Natural killer cell treated with Interleukin-12 subunit alpha and Interleukin-12 subunit beta and Interleukin-15 and Interleukin-18, amount 100 ng/mL, for 72 hours (primary cell): ENCODE measurements around the gene OGDH. TPM values are rescaled to one million over a fixed set of nuclear protein-coding genes. Genes with fewer than 3 reads are reported as not detected.

ENCODE experiments used
- ATAC-seq, 2 donors: fragments of 150-1000 bp; cut with Tn5 transposase in 1 of 2; sonication (Bioruptor Pico), chemical (Tn5 transposase) in 1 of 2; 2 replicates each; pipeline ENCODE4 v1.10.0; 2021
- DNase-seq: peaks from one replicate; pipeline ENCODE4 v3.0.0; 2022; ENCODE audit warnings: low spot score
- H3K27ac Mint-ChIP-seq, 2 donors: 1 replicate in 1 of 2; 2 replicates in 1 of 2; pipeline ENCODE4 v1.8.0; 2022; ENCODE audit warnings: mixed read lengths in 2 of 2, mild to moderate bottlenecking in 1 of 2, moderate library complexity in 1 of 2
- H3K27me3 Mint-ChIP-seq, 2 donors: 1 replicate in 1 of 2; 2 replicates in 1 of 2; pipeline ENCODE4 v1.8.0; 2022; ENCODE audit warnings: mixed read lengths in 2 of 2
- H3K36me3 Mint-ChIP-seq: one replicate; pipeline ENCODE4 v1.8.0; 2022; ENCODE audit warnings: mixed read lengths
- H3K4me1 Mint-ChIP-seq, 2 donors: 1 replicate in 1 of 2; 2 replicates in 1 of 2; pipeline ENCODE4 v1.8.0; 2022; ENCODE audit warnings: low read depth in 2 of 2, mixed read lengths in 2 of 2, mild to moderate bottlenecking in 1 of 2
- H3K4me3 Mint-ChIP-seq: one replicate; pipeline ENCODE4 v1.8.0; 2022; ENCODE audit warnings: mixed read lengths
- H3K9me3 Mint-ChIP-seq: 2 replicates; pipeline ENCODE4 v1.8.0; 2022; ENCODE audit warnings: mixed read lengths
- total RNA-seq, 2 donors: library from RNA; stranded (reverse); gene quantifications; one replicate each; pipeline ENCODE4 v1.2.3, GENCODE V29; 2022

Gene OGDH
- total RNA-seq, 2 donors from 2014 or later = 84.8 to 116 TPM

DNA sequence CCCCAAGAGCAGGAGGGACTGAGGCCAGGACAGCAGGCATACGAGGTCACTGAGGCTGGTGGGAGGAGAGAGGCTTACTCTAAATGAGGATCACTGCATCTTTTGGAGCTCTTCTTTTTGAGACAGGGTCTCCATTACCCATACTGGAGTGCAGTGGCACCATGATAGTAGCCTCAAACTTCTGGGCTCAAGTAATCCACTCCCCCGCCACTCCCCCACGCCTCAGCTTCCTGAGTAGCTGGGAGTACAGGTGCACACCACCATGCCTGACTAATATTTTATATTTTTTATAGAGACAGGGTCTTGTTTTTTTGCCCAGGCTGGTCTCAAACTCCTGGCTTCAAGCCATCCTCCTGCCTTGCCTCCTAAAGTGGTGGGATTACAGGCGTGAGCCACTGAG is 25.8 kb downstream of the OGDH start:
- Mint-ChIP-seq H3K4me3 (peak overlapping the region; percentile 65), H3K4me1 (peaks cover 58 to 69% of the 10 kb centered on the region in 2 donors), H3K9me3 (no peaks in the 10 kb centered on the region), H3K27me3 (no peaks in the 10 kb centered on the region), H3K36me3 (peaks cover 11% of the 10 kb centered on the region), H3K27ac (peak overlapping the region; percentile 70 to 87)
- ATAC-seq = no peak
- no peak for DNase-seq

GRCh38 chr7:44633254-44634186 is 27.1 kb downstream of the OGDH start:
- Mint-ChIP-seq H3K27me3 (no peaks in the 10 kb centered on the region), H3K36me3 (peaks cover 11% of the 10 kb centered on the region), H3K4me1 (peaks cover 67 to 80% of the 10 kb centered on the region in 2 donors), H3K9me3 (no peaks in the 10 kb centered on the region), H3K4me3 (peak overlapping the region; percentile 48), H3K27ac (peak overlapping the region; percentile 17 to 87)
- DNase-seq (no peak), ATAC-seq (peak in 1 of 2 donors; percentile 26)

GRCh38 chr7:44634187-44634838 is 27.9 kb downstream of the OGDH start:
- ATAC-seq = no peak
- Mint-ChIP-seq H3K9me3 (no peaks in the 10 kb centered on the region), H3K4me1 (peaks cover 73 to 83% of the 10 kb centered on the region in 2 donors), H3K4me3 (peak overlapping the region; percentile 48), H3K27me3 (no peaks in the 10 kb centered on the region), H3K36me3 (peaks cover 5% of the 10 kb centered on the region), H3K27ac (peak overlapping the region; percentile 84 to 87)
- DNase-seq = no peak

GRCh38 chr7:44634839-44635591 is 28.6 kb downstream of the OGDH start:
- H3K27ac Mint-ChIP-seq = peak overlapping the region; percentile 84 to 87
- H3K27me3 Mint-ChIP-seq = no peaks in the 10 kb centered on the region
- H3K9me3 Mint-ChIP-seq = no peaks in the 10 kb centered on the region
- H3K4me1 Mint-ChIP-seq = peaks cover 75 to 85% of the 10 kb centered on the region in 2 donors
- H3K36me3 Mint-ChIP-seq = peaks cover 5% of the 10 kb centered on the region
- DNase-seq (no peak), ATAC-seq (no peak)
- H3K4me3 Mint-ChIP-seq = peak overlapping the region; percentile 48

GRCh38 chr7:44636041-44636584 is 29.7 kb downstream of the OGDH start:
- Mint-ChIP-seq H3K4me3 (no peak overlapping the region), H3K9me3 (no peaks in the 10 kb centered on the region), H3K27ac (peak overlapping the region; percentile 84 to 99), H3K27me3 (no peaks in the 10 kb centered on the region), H3K4me1 (peaks cover 71 to 82% of the 10 kb centered on the region in 2 donors), H3K36me3 (peaks cover 5% of the 10 kb centered on the region)
- no peak for ATAC-seq
- no peak for DNase-seq

GRCh38 chr7:44636926-44637325 is 30.5 kb downstream of the OGDH start:
- H3K27ac Mint-ChIP-seq = peak overlapping the region; percentile 99
- H3K4me3 Mint-ChIP-seq = peak overlapping the region; percentile 70
- no peaks in the 10 kb centered on the region for H3K9me3 Mint-ChIP-seq
- H3K36me3 Mint-ChIP-seq = peaks cover 2% of the 10 kb centered on the region
- ATAC-seq (no peak), DNase-seq (no peak)
- no peaks in the 10 kb centered on the region for H3K27me3 Mint-ChIP-seq
- H3K4me1 Mint-ChIP-seq = peaks cover 63 to 74% of the 10 kb centered on the region in 2 donors

GRCh38 chr7:44637788-44638594 is 31.6 kb downstream of the OGDH start:
- peak overlapping the region; percentile 85 for H3K4me3 Mint-ChIP-seq
- peak; percentile 86 for DNase-seq
- ATAC-seq = peak; percentile 87 to 91
- H3K36me3 Mint-ChIP-seq = no peaks in the 10 kb centered on the region
- peak overlapping the region; percentile 99 for H3K27ac Mint-ChIP-seq
- H3K9me3 Mint-ChIP-seq = no peaks in the 10 kb centered on the region
- peaks cover 61 to 71% of the 10 kb centered on the region in 2 donors for H3K4me1 Mint-ChIP-seq
- no peaks in the 10 kb centered on the region for H3K27me3 Mint-ChIP-seq

GRCh38 chr7:44638611-44639557 is 32.5 kb downstream of the OGDH start:
- H3K4me3 Mint-ChIP-seq = peak overlapping the region; percentile 85
- H3K27ac Mint-ChIP-seq = peak overlapping the region; percentile 99
- H3K4me1 Mint-ChIP-seq = peaks cover 56 to 65% of the 10 kb centered on the region in 2 donors
- no peaks in the 10 kb centered on the region for H3K27me3 Mint-ChIP-seq
- ATAC-seq = peak; percentile 92
- no peaks in the 10 kb centered on the region for H3K36me3 Mint-ChIP-seq
- peak; percentile 95 for DNase-seq
- H3K9me3 Mint-ChIP-seq = no peaks in the 10 kb centered on the region

GRCh38 chr7:44639671-44640321 is 33.4 kb downstream of the OGDH start:
- Mint-ChIP-seq H3K27ac (peak overlapping the region; percentile 99), H3K4me1 (peaks cover 50 to 59% of the 10 kb centered on the region in 2 donors)

GRCh38 chr7:44643206-44643605 is 36.8 kb downstream of the OGDH start:
- Mint-ChIP-seq H3K36me3 (peaks cover 5% of the 10 kb centered on the region), H3K27ac (no peak overlapping the region), H3K27me3 (no peaks in the 10 kb centered on the region), H3K4me3 (no peak overlapping the region), H3K9me3 (no peaks in the 10 kb centered on the region), H3K4me1 (peaks cover 30 to 32% of the 10 kb centered on the region in 2 donors)
- no peak for ATAC-seq
- no peak for DNase-seq

More at GRCh38 chr7:44639671-44640321, 33.4 kb downstream of the OGDH start:
- Mint-ChIP-seq H3K9me3 (no peaks in the 10 kb centered on the region), H3K4me3 (peak overlapping the region; percentile 85), H3K27me3 (no peaks in the 10 kb centered on the region), H3K36me3 (no peaks in the 10 kb centered on the region)
- ATAC-seq = no peak
- no peak for DNase-seq

DNA sequence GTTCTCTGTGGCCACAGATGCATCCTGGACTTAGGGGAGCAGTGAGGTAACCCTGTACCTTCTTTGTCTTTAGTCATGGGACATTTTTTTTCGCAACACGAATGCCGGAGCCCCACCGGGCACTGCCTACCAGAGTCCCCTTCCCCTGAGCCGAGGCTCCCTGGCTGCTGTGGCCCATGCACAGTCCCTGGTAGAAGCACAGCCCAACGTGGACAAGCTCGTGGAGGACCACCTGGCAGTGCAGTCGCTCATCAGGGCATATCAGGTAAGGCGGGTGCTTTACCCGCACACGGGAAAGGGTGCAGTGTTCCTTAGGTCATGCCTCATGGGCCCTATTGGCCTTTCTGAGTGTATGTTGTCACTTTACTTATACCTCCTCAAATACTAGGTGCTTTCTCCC is 38.8 kb downstream of the OGDH start:
- Mint-ChIP-seq H3K27ac (peak overlapping the region in 1 of 2 donors; percentile 70), H3K4me1 (peaks cover 9 to 13% of the 10 kb centered on the region in 2 donors), H3K36me3 (peaks cover 5% of the 10 kb centered on the region), H3K27me3 (no peaks in the 10 kb centered on the region), H3K9me3 (no peaks in the 10 kb centered on the region), H3K4me3 (no peak overlapping the region)
- ATAC-seq (no peak), DNase-seq (no peak)
